ENCODE data around the gene ANKMY2. TPM values are rescaled to one million over a fixed set of nuclear protein-coding genes. Genes with fewer than 3 reads are reported as not detected.

Gene ANKMY2
- total RNA-seq, 2 experiments from 2014 or later, result 9.8 to 10.3 TPM

DNA sequence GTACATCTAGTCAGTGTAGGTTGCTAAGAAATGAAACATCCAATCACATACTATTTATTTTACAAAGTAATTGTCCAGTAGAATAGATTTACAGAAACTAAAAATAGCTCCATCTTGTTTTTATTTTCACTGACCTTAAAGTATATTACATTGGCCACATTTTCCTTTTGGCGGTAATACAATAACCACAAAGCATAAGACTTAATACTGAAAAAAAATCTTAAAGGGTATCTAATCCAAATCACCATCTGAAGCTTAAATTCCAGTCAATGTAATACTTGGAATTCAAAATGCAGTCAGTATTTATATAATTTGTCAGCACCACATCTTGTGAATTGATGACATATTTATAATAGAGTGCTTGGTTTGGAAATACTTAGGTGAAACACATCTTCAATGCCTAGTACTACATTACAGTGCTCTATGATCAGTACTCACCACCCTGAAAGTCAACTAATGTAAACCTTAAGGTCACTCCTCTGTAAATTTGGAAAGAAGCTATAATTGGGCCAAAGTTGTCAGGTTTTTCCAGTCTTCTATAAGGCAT, 8.9 kb downstream of the ANKMY2 start:
- H3K9me3 Mint-ChIP-seq, result no peaks in the 10 kb centered on the region
- ChIA-PET CTCF (interaction anchor here (1.2 kb wide), 1 partner anchor 60 kb away, joined by 3 read pairs; no protein-coding TSS in a partner anchor), POLR2A (no interaction called here)
- H3K4me3 Mint-ChIP-seq, result no peak overlapping the region
- H3K4me1 Mint-ChIP-seq, result no peaks in the 10 kb centered on the region
- no peaks in the 10 kb centered on the region for H3K27me3 Mint-ChIP-seq
- peaks cover 18% of the 10 kb centered on the region for H3K36me3 Mint-ChIP-seq (ENCODE audit: low read depth)
- no peak for DNase-seq
- no peak overlapping the region for H3K27ac Mint-ChIP-seq

DNA sequence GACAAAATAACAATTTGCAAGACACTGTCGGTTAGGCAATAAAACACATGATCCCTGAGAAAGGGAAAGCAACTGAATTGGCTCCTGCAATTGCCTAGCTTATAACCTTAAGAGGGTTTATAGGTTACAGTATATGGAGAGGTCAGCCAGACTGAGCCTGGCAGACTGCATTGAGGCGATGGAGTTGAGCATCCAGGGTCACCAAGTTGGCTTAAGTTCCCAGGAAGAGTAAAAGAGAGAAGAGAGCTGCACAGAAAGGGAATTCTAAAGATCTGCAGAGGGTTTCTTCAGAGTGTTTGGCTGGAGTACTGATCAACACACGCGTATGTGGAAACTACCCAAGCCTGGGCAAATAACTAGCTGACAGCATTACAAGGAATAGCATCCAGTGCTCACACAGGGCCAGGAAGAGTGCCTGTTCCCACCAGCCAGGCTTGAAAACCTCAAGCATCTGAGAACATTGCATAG, 11.2 kb downstream of the ANKMY2 start:
- DNase-seq, result no peak
- Mint-ChIP-seq H3K27me3 (no peaks in the 10 kb centered on the region), H3K27ac (no peak overlapping the region), H3K4me1 (no peaks in the 10 kb centered on the region), H3K9me3 (no peaks in the 10 kb centered on the region), H3K36me3 (ENCODE audit: low read depth) (peaks cover 15% of the 10 kb centered on the region), H3K4me3 (no peak overlapping the region)
- CTCF ChIA-PET, result no interaction called here
- POLR2A ChIA-PET, result no interaction called here

DNA sequence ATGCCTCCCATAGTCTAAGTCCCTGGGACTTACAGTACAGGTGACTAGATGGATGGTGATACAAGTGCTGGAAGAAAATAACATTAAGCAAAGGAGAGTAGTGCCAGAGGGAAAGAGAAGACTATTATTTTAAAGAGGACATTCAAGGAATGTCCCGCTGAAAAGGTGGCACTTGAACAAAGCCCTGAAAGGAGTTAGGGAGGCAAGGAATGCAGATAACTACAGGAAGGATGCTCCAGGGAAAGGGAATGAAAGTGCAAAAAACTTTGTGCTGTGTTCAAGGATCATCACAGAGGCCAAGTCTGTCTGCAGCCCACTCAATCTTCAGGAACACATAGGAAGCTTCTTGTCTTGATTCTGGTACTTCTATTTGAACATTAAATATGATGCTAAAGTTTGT, 14.9 kb downstream of the ANKMY2 start:
- CTCF ChIA-PET, result interaction anchor here (0.6 kb wide), 1 partner anchor 475 kb away, joined by 3 read pairs; no protein-coding TSS in a partner anchor
- no peaks in the 10 kb centered on the region for H3K27me3 Mint-ChIP-seq
- H3K4me1 Mint-ChIP-seq, result no peaks in the 10 kb centered on the region
- H3K9me3 Mint-ChIP-seq, result no peaks in the 10 kb centered on the region
- no peak overlapping the region for H3K27ac Mint-ChIP-seq
- peaks cover 13% of the 10 kb centered on the region for H3K36me3 Mint-ChIP-seq (ENCODE audit: low read depth)
- no peak for DNase-seq
- POLR2A ChIA-PET, result no interaction called here
- no peak overlapping the region for H3K4me3 Mint-ChIP-seq

DNA sequence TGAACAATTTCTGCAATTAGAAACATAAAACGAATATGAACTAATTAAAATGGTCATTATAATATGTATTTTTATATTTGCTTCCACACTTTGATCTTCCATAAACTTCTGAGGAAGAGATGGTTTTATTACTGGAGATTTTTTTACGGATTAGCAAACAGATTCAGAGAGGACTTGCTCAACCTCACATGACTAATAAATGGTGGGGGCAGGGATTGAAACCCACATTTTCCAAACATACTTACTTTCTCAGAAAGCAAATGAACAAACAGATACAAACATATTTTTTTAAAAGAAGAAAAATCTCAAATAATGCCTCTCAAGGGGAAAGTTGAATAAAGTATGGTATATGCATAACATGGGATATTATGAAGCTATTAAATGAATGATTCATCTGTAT, 18.3 kb downstream of the ANKMY2 start:
- H3K36me3 Mint-ChIP-seq (ENCODE audit: low read depth), result peaks cover 8% of the 10 kb centered on the region
- no peak for DNase-seq
- H3K4me3 Mint-ChIP-seq, result no peak overlapping the region
- no peaks in the 10 kb centered on the region for H3K27me3 Mint-ChIP-seq
- H3K27ac Mint-ChIP-seq, result no peak overlapping the region
- H3K4me1 Mint-ChIP-seq, result no peaks in the 10 kb centered on the region
- H3K9me3 Mint-ChIP-seq, result no peaks in the 10 kb centered on the region
- POLR2A ChIA-PET, result no interaction called here
- CTCF ChIA-PET, result no interaction called here

DNA sequence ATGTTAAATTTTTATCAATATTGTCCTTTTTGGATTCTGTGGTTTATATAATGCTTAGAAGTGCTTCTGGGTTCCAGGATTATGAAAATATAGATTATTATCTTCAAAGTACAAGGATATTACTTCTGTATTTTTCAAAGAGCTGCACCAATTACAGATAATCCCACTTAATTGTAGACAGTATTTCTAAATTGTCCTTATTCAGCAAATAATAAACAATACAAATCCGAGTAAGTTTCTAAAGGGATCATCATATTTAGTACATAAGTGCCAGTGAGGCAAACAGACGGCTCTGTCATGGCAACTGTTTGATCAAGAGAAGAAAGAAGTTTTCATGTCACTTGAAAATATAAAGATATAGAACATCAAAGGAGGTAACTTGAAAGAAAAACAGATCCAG, 19.2 kb downstream of the ANKMY2 start:
- H3K4me1 Mint-ChIP-seq, result no peaks in the 10 kb centered on the region
- POLR2A ChIA-PET, result no interaction called here

DNA sequence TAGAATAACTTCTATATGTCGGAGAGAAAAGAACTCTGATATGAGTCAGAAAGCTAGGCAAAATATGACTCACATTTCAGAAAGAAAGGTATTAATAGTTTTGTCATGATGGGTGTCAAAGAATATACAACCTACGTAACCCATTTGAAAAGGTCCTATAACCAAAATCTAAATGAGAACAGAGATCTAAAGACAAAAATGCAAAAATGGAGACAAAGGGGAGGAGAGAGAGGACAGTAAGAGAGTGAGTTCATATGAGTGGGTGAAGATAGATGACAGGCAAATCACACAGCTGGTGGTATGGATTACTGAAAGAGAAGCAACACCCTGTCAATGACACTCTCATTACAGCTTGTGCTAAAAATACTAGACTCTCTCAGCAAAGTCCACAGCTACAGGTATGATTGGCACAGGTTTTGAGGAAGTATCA, 25.6 kb downstream of the ANKMY2 start:
- no peak overlapping the region for H3K4me3 Mint-ChIP-seq
- H3K36me3 Mint-ChIP-seq (ENCODE audit: low read depth), result peaks cover 22% of the 10 kb centered on the region
- no peaks in the 10 kb centered on the region for H3K9me3 Mint-ChIP-seq
- ChIA-PET CTCF (no interaction called here), POLR2A (no interaction called here)
- H3K27me3 Mint-ChIP-seq, result no peaks in the 10 kb centered on the region
- H3K27ac Mint-ChIP-seq, result no peak overlapping the region
- no peak for DNase-seq
- peaks cover 9% of the 10 kb centered on the region for H3K4me1 Mint-ChIP-seq

More for the DNA sequence above, 19.2 kb downstream of the ANKMY2 start:
- H3K9me3 Mint-ChIP-seq, result no peaks in the 10 kb centered on the region
- H3K36me3 Mint-ChIP-seq (ENCODE audit: low read depth), result peaks cover 5% of the 10 kb centered on the region
- no peak overlapping the region for H3K4me3 Mint-ChIP-seq
- no peak for DNase-seq
- no peaks in the 10 kb centered on the region for H3K27me3 Mint-ChIP-seq
- CTCF ChIA-PET, result interaction anchor here (1.5 kb wide), 1 partner anchor 19 kb away, joined by 3 read pairs; the partner anchor contains the start of genes ANKMY2 and BZW2
- H3K27ac Mint-ChIP-seq, result no peak overlapping the region

DNA sequence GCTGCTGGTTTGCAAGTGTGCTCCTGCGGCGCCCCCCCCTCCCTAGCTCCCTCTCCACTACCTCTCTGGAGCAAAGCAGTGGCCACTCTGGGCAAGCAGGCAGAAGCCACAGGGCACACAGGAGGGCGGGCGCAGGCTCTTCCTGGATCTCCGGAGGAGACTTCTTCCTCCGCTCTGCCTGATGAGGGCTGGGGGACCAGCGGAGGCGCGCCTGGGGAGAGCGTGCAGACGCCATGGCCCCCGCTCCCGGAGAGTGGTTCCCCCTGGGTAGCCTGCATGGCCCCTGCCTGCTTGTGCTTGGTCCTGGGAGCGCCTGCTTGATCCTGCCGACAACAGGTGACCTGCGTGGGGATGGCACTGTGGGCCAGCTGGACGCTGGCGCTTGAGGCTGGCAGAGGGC, 29.0 kb downstream of the ANKMY2 start:
- Mint-ChIP-seq H3K27me3 (no peaks in the 10 kb centered on the region), H3K4me3 (no peak overlapping the region), H3K9me3 (no peaks in the 10 kb centered on the region), H3K36me3 (ENCODE audit: low read depth) (peaks cover 22% of the 10 kb centered on the region), H3K4me1 (peaks cover 9% of the 10 kb centered on the region), H3K27ac (no peak overlapping the region)
- CTCF ChIA-PET, result interaction anchor here (1.1 kb wide), 1 partner anchor 7 kb away, joined by 3 read pairs; no protein-coding TSS in a partner anchor
- no peak for DNase-seq
- POLR2A ChIA-PET, result no interaction called here

DNA sequence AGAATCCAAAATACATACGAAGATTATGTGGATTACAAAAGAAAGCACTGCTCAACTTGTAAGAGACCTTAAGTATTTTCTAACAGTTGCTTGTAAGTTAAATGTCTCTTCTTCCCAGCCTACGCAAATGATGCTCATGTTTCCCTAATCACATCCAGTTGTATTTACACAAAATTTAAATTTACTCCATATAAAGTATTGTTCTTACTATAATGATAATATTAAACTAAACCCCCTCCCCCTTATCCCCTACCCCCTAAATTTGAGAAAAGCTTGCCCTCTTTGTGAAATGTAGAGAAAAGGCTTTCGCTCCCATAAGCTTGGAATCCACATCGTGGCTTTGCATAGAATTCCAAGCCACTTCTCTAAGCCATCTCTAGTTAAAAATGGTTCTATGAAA, 29.4 kb downstream of the ANKMY2 start:
- ChIA-PET POLR2A (no interaction called here), CTCF (no interaction called here)
- Mint-ChIP-seq H3K36me3 (ENCODE audit: low read depth) (peaks cover 20% of the 10 kb centered on the region), H3K27ac (no peak overlapping the region), H3K4me3 (no peak overlapping the region), H3K4me1 (peaks cover 9% of the 10 kb centered on the region), H3K9me3 (no peaks in the 10 kb centered on the region), H3K27me3 (no peaks in the 10 kb centered on the region)
- DNase-seq, result no peak

DNA sequence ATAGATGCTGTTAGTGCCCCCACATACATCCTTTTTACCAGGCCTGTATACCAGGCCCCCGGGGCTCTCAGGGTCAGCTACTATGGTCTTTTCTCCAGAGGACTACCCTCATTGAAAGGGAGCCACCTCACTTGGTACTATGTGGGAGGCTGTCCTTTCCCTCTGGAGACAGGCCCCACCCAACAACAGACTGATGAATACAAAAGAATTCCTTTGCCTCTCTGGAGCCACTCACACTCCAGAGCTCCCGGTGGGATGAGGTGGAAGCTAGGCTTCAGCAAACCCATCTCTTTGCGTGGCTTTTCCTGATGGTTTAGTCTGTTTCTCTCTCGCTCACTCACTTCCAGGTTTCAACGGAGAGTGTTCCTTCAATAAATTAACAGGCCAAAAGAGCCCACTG, 30.3 kb downstream of the ANKMY2 start:
- ChIA-PET CTCF (interaction anchor here (0.6 to 1.0 kb wide), 2 partner anchors 8 to 37 kb away, joined by 3 to 4 read pairs; no protein-coding TSS in a partner anchor), POLR2A (no interaction called here)
- H3K36me3 Mint-ChIP-seq (ENCODE audit: low read depth), result peaks cover 20% of the 10 kb centered on the region
- no peaks in the 10 kb centered on the region for H3K27me3 Mint-ChIP-seq
- H3K4me3 Mint-ChIP-seq, result no peak overlapping the region
- no peak for DNase-seq
- peaks cover 7% of the 10 kb centered on the region for H3K4me1 Mint-ChIP-seq
- no peak overlapping the region for H3K27ac Mint-ChIP-seq
- no peaks in the 10 kb centered on the region for H3K9me3 Mint-ChIP-seq

DNA sequence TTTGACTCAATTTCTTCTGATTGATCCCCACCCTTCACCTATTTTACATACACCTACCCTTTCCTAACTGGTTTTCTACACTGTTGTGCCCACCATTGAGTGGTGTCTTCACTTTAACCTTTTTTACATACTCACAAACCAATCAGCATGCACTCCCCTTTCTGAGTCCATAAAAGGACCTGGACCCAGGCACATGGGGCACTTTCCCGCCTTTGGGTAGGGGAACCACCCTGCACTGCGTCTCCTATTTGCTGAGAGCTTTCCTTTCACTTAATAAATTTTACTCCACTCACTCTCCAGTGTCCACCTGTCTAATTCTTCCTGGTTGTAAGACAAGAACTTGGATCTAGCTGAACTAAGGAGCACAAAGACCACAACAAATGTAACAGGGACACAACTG, 33.8 kb downstream of the ANKMY2 start:
- no peak for DNase-seq
- H3K27ac Mint-ChIP-seq, result no peak overlapping the region
- CTCF ChIA-PET, result no interaction called here

DNA sequence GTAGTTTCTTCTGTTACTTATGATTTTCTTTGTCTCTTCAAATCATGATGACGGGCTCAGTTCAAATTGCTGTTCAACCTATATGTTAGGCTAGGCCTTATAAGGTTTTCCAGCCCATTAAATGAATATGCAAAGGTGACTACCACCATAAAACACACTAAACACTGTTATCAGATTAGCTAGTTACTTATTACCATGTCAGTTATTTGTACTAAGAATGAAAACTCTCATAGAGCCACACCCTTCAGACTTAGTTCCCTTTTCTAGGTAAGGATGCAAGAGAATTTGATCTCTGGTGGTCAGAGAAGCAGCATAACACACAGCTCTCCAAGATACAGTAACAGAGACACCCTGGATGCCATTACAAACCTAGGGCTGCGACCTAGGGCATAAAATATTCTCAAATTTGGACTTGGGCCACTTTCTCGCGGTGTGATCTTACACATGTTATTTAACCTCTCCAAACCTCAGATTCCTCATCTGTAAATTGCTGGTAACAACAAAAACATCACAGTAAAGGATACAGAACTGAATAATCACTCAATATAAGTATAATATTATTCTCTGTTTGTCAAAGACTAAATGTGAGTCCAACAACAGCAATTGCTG, 35.6 kb downstream of the ANKMY2 start:
- no peak for DNase-seq
- ChIA-PET CTCF (interaction anchor here (1.2 kb wide), 1 partner anchor 144 kb away, joined by 3 read pairs; the partner anchor contains the start of gene TSPAN13), POLR2A (no interaction called here)
- Mint-ChIP-seq H3K27me3 (no peaks in the 10 kb centered on the region), H3K4me1 (peaks cover 3% of the 10 kb centered on the region), H3K9me3 (no peaks in the 10 kb centered on the region), H3K36me3 (ENCODE audit: low read depth) (peaks cover 4% of the 10 kb centered on the region), H3K27ac (no peak overlapping the region), H3K4me3 (no peak overlapping the region)

More for the DNA sequence above, 33.8 kb downstream of the ANKMY2 start:
- peaks cover 9% of the 10 kb centered on the region for H3K36me3 Mint-ChIP-seq (ENCODE audit: low read depth)
- H3K9me3 Mint-ChIP-seq, result no peaks in the 10 kb centered on the region
- H3K27me3 Mint-ChIP-seq, result no peaks in the 10 kb centered on the region
- H3K4me3 Mint-ChIP-seq, result no peak overlapping the region
- POLR2A ChIA-PET, result no interaction called here
- H3K4me1 Mint-ChIP-seq, result peaks cover 3% of the 10 kb centered on the region

DNA sequence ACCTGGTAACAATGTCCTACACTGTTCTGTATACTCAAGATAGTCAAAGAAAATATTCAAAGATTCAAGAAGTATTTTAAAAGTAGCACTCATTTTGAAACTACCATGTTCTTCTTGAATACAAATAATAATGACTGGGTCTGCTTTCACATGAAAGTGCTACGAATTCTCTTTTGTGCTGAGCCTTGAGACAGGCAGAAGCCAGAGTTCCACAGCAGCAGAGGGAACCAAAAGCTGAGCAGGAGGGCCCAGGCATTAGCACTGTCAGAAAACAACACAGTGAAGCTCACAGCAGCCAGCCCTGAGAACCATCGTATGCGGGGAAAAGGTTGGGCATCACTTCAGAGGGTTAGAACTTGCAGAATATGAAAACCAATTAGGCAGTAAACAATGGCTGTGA, 38.9 kb downstream of the ANKMY2 start:
- POLR2A ChIA-PET, result no interaction called here
- no peaks in the 10 kb centered on the region for H3K9me3 Mint-ChIP-seq
- DNase-seq, result no peak
- peaks cover 9% of the 10 kb centered on the region for H3K36me3 Mint-ChIP-seq (ENCODE audit: low read depth)
- H3K27ac Mint-ChIP-seq, result peak overlapping the region; percentile 33
- CTCF ChIA-PET, result interaction anchor here (0.6 kb wide), 1 partner anchor 9 kb away, joined by 4 read pairs; no protein-coding TSS in a partner anchor
- no peak overlapping the region for H3K4me3 Mint-ChIP-seq
- no peaks in the 10 kb centered on the region for H3K27me3 Mint-ChIP-seq
- H3K4me1 Mint-ChIP-seq, result peaks cover 3% of the 10 kb centered on the region

DNA sequence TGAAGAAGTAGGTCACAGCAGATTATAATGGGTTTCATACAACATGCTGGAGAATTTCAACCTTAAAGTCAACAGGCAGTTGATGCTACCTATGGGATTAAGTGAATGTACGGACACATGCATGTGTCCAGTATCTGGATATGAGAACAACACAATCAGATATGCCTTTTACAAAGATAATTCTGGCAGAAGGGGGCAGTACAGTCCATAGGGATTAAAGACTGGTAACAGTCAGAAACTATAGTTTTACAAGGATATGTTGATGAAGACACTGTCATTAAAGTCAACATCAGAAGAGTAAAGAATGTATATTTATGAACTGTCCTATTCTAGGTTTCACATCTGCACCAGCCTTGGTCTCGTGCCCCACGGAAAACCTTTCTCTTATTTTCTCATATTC, 41.5 kb downstream of the ANKMY2 start:
- Mint-ChIP-seq H3K9me3 (no peaks in the 10 kb centered on the region), H3K36me3 (ENCODE audit: low read depth) (peaks cover 12% of the 10 kb centered on the region), H3K4me3 (no peak overlapping the region), H3K27me3 (no peaks in the 10 kb centered on the region), H3K4me1 (no peaks in the 10 kb centered on the region), H3K27ac (no peak overlapping the region)
- POLR2A ChIA-PET, result no interaction called here
- CTCF ChIA-PET, result no interaction called here
- DNase-seq, result no peak

DNA sequence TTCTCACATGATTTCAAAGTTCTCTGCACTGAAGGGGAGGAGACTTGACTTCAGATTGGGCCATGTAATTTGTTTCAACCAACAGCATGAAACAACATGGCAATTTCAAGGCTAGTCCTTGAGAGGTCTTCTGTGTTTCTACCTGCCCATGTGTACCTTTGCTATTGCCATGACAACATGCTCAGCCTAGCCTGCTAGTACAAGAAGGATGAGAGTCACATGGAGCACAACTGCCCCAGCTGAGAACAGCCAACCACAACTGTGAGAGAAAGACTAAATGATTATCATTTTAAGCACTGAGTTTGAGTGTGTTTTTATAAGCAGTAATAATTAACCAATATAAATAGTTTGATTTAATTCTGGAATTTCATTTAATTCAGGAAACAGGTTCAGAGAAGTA, 41.9 kb downstream of the ANKMY2 start:
- no peaks in the 10 kb centered on the region for H3K27me3 Mint-ChIP-seq
- DNase-seq, result no peak
- H3K4me3 Mint-ChIP-seq, result no peak overlapping the region
- ChIA-PET CTCF (no interaction called here), POLR2A (no interaction called here)
- no peaks in the 10 kb centered on the region for H3K4me1 Mint-ChIP-seq
- H3K9me3 Mint-ChIP-seq, result no peaks in the 10 kb centered on the region
- H3K36me3 Mint-ChIP-seq (ENCODE audit: low read depth), result peaks cover 12% of the 10 kb centered on the region
- H3K27ac Mint-ChIP-seq, result no peak overlapping the region
